Measurements from ENCODE around the gene TYMP. TPM values are rescaled to one million over a fixed set of nuclear protein-coding genes. Genes with fewer than 3 reads are reported as not detected.
A peak's percentile ranks its signal among the peaks of the same experiment; 100 is the strongest.

TYMP gene
- total and polyA plus RNA-seq, 2 of the 8 experiments (the other 6 are each of a cell fraction or from before 2014, with no cell fraction given): 0.43 to 0.48 TPM

DNA sequence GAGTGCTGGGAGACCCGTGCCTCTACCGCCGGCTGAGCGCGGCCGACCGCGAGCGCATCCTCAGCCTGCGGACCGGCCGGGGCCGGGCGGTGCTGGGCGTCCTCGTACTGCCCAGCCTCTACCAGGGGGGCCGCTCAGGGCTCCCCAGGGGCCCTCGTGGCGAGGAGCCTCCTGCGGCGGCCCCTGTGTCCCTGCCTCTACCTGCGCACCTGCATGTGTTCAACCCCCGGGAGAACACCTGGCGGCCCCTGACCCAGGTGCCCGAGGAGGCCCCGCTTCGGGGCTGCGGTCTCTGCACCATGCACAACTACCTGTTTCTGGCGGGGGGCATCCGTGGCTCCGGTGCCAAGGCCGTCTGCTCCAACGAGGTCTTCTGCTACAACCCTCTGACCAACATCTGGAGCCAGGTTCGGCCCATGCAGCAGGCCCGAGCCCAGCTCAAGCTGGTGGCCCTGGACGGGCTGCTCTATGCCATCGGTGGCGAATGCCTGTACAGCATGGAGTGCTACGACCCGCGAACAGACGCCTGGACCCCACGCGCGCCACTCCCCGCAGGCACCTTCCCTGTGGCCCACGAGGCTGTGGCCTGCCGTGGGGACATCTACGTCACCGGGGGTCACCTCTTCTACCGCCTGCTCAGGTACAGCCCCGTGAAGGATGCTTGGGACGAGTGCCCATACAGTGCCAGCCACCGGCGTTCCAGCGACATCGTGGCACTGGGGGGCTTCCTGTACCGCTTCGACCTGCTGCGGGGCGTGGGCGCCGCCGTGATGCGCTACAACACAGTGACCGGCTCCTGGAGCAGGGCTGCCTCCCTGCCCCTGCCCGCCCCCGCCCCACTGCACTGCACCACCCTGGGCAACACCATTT, 19.3 kb upstream of the TYMP start:
- no peak overlapping the region for H3K18ac ChIP-seq (ENCODE audit: extremely low read depth, low read length)
- no peak overlapping the region for H2BK5ac ChIP-seq (ENCODE audit: low read depth, low read length)
- peaks cover 0 to 13% (median 7%) of the 10 kb centered on the region in 4 experiments; a peak in 5 of 7 replicates for H3K27me3 ChIP-seq (replicated peaks in 1 of 4; ENCODE audit: control insufficient read depth in 3 of 4, extremely low read depth in 1 of 4, insufficient read depth in 3 of 4, low read length in 3 of 4)
- H3K79me2 ChIP-seq (ENCODE audit: control insufficient read depth in 1 of 2, insufficient read depth in 2 of 2, low read length in 2 of 2): no peaks in the 10 kb centered on the region
- POLR2A ChIA-PET (ENCODE audit: partially characterized antibody): no interaction called here
- no peak overlapping the region for H3K23ac ChIP-seq (ENCODE audit: insufficient read length)
- H4K8ac ChIP-seq (ENCODE audit: extremely low read depth, insufficient read depth, low read length): no peak overlapping the region; the same call in 1 of the 2 replicates
- no peaks in the 10 kb centered on the region for H3K79me1 ChIP-seq (ENCODE audit: low read depth, low read length)
- DNase-seq (ENCODE audit: low read depth in 1 of 2, low spot score in 2 of 2): peak in 1 of 2 experiments; percentile 56
- no peak overlapping the region for H2BK20ac ChIP-seq (ENCODE audit: low read length)
- 91% methylated on average over 51 of the region's 68 CpGs; no CpG with 5 or more reads in 1 of the 2 experiments for WGBS, 2 experiments (ENCODE audit: extremely low coverage in 1 of 2, insufficient coverage in 1 of 2, insufficient read length in 1 of 2, insufficient replicate concordance in 2 of 2, low coverage in 1 of 2, low lambda C conversion rate in 2 of 2, missing lambda C conversion rate in 1 of 2)
- no peak overlapping the region for H2BK120ac ChIP-seq (replicated peaks; ENCODE audit: low read depth, low read length)
- H3K4me3 ChIP-seq (ENCODE audit: extremely low read depth in 1 of 4, insufficient read depth in 2 of 4, low read depth in 3 of 4, low read length in 4 of 4): no peak overlapping the region
- no peak overlapping the region for H3K4me2 ChIP-seq (ENCODE audit: insufficient read depth in 1 of 2, low read depth in 2 of 2, low read length in 2 of 2)
- H3K9ac ChIP-seq (replicated peaks in 1 of 4; ENCODE audit: extremely low read depth in 1 of 4, low read depth in 3 of 4, low read length in 3 of 4): no peak overlapping the region
- H4K91ac ChIP-seq (replicated peaks; ENCODE audit: insufficient read length, low read length): no peak overlapping the region
- H2AFZ ChIP-seq (ENCODE audit: low read length): no peak overlapping the region; the same call in 1 of the 2 replicates
- no peaks in the 10 kb centered on the region for H3K36me3 ChIP-seq (ENCODE audit: control insufficient read depth in 2 of 4, insufficient read depth in 4 of 4, low read length in 3 of 4)
- CTCF ChIA-PET (ENCODE audit: partially characterized antibody): interaction anchor here (0.8 to 2.2 kb wide), 7 partner anchors 14 to 226 kb away, joined by 3 to 9 read pairs (median 3); no protein-coding TSS in a partner anchor
- H4K20me1 ChIP-seq (replicated peaks in 1 of 2; ENCODE audit: control insufficient read depth in 1 of 2, insufficient read depth in 2 of 2, low read length in 2 of 2): no peaks in the 10 kb centered on the region
- H3K27ac ChIP-seq (ENCODE audit: low read depth, low read length): no peak overlapping the region
- FAIRE-seq: no peak
- H2AK5ac ChIP-seq (ENCODE audit: low read depth, low read length): no peak overlapping the region
- H3K56ac ChIP-seq (replicated peaks; ENCODE audit: insufficient read length, low read depth, low read length): no peak overlapping the region
- H3K4me1 ChIP-seq (replicated peaks in 1 of 4; ENCODE audit: control insufficient read depth in 3 of 4, insufficient read depth in 4 of 4, low read length in 3 of 4): peaks cover 0 to 5% (median 0%) of the 10 kb centered on the region in 4 experiments; a peak in 1 of 7 replicates
- H3K9me3 ChIP-seq (ENCODE audit: insufficient read depth in 2 of 2, low read depth in 1 of 2, low read length in 1 of 2): no peaks in the 10 kb centered on the region
- no peak overlapping the region for H3K14ac ChIP-seq (ENCODE audit: insufficient read length)
- no peak overlapping the region for H4K5ac ChIP-seq (ENCODE audit: insufficient read length, low read depth, low read length)
- no peak overlapping the region for H2BK15ac ChIP-seq (ENCODE audit: low read length)
- 0 out of 2 replicates have a peak overlapping the region, but pooled peaks have one; percentile 2 for H2BK12ac ChIP-seq (ENCODE audit: low read depth, low read length)
- no peaks in the 10 kb centered on the region for H3K23me2 ChIP-seq (ENCODE audit: low read depth, low read length)
- H3K4ac ChIP-seq (replicated peaks; ENCODE audit: insufficient read length, low read depth, low read length): no peak overlapping the region
